ENCODE data around the gene HDAC4. TPM values are rescaled to one million over a fixed set of nuclear protein-coding genes. Genes with fewer than 3 reads are reported as not detected.

The HDAC4 gene
- total RNA-seq, 1 experiment from 2014 or later: 40.1 TPM

GRCh38 chr2:239012228-239012627 lies 388.6 kb downstream of the HDAC4 start:
- no peak overlapping the region for H3K27ac ChIP-seq (ENCODE audit: low read length)
- H3K36me3 ChIP-seq (ENCODE audit: control insufficient read depth, insufficient read depth, low read length): no peaks in the 10 kb centered on the region
- intact Hi-C loops (cut with micrococcal nuclease; ENCODE audit: unreplicated experiment): no loop called here
- ATAC-seq: no peak
- CTCF ChIA-PET: no interaction called here
- in situ Hi-C loops (cut with HindIII; ENCODE audit: low pct_unique_long_range_greater_than_20kb, low sequenced_read_pairs): no loop called here
- no peak overlapping the region for H3K4me3 ChIP-seq (ENCODE audit: low read depth in 2 of 2, low read length in 2 of 2)
- TF ChIP-seq REST (IDR thresholded peaks at IDR 0.05; ENCODE audit: insufficient read depth in 1 of 2, low read depth in 2 of 2, low read length in 1 of 2) (no peak), TCF7L2 (IDR thresholded peaks at IDR 0.05; ENCODE audit: low read depth, low read length) (no peak), POLR2AphosphoS5 (IDR thresholded peaks at IDR 0.05; ENCODE audit: low read depth, low read length) (no peak), CTCF (IDR thresholded peaks at IDR 0.05) (no peak), SIN3A (IDR thresholded peaks at IDR 0.05; ENCODE audit: borderline replicate concordance, insufficient read depth, low read depth, low read length) (no peak)
- no TSS peak for BruUV-seq (replicated peaks)
- POLR2A ChIA-PET: no interaction called here
- peaks cover 3% of the 10 kb centered on the region for H3K27me3 ChIP-seq (ENCODE audit: control insufficient read depth, insufficient read depth, low read length)
- H3K4me1 ChIP-seq (ENCODE audit: control insufficient read depth, insufficient read depth, low read length): peaks cover 1% of the 10 kb centered on the region; the same call in 1 of the 2 replicates
- H3K9me3 ChIP-seq (ENCODE audit: control insufficient read depth, insufficient read depth, low read depth, low read length): no peaks in the 10 kb centered on the region
- DNase-seq (ENCODE audit: low read depth, low spot score): no peak

- Histone ChIP-seq H3K4me3 (ENCODE audit: low read depth in 2 of 2, low read length in 2 of 2) (no peak overlapping the region), H3K4me1 (ENCODE audit: control insufficient read depth, insufficient read depth, low read length) (peaks cover 8% of the 10 kb centered on the region), H3K9me3 (ENCODE audit: control insufficient read depth, insufficient read depth, low read depth, low read length) (no peaks in the 10 kb centered on the region), H3K27me3 (ENCODE audit: control insufficient read depth, insufficient read depth, low read length) (peaks cover 6% of the 10 kb centered on the region), H3K36me3 (ENCODE audit: control insufficient read depth, insufficient read depth, low read length) (no peaks in the 10 kb centered on the region), H3K27ac (ENCODE audit: low read length) (no peak overlapping the region)
- DNase-seq (ENCODE audit: low read depth, low spot score): no peak
- no peak for ATAC-seq
- in situ Hi-C loops (cut with HindIII; ENCODE audit: low pct_unique_long_range_greater_than_20kb, low sequenced_read_pairs) (no loop called here), intact Hi-C loops (cut with micrococcal nuclease; ENCODE audit: unreplicated experiment) (no loop called here)
- no TSS peak for BruUV-seq (replicated peaks)
- ChIA-PET CTCF (no interaction called here), POLR2A (interaction anchor here (0.6 kb wide), 1 partner anchor 390 kb away, joined by 3 read pairs; no protein-coding TSS in a partner anchor)
- TF ChIP-seq SIN3A (IDR thresholded peaks at IDR 0.05; ENCODE audit: borderline replicate concordance, insufficient read depth, low read depth, low read length) (no peak), REST (IDR thresholded peaks at IDR 0.05; ENCODE audit: insufficient read depth in 1 of 2, low read depth in 2 of 2, low read length in 1 of 2) (no peak), CTCF (IDR thresholded peaks at IDR 0.05) (no peak), POLR2AphosphoS5 (IDR thresholded peaks at IDR 0.05; ENCODE audit: low read depth, low read length) (no peak), TCF7L2 (IDR thresholded peaks at IDR 0.05; ENCODE audit: low read depth, low read length) (no peak)
Measured at GRCh38 chr2:239009589-239009961, 391.2 kb downstream of the HDAC4 start.
